SK-N-SH (cell line): Measurements from ENCODE around the gene GPR132. TPM values are rescaled to one million over a fixed set of nuclear protein-coding genes. Genes with fewer than 3 reads are reported as not detected.

Source experiments
- CTCF ChIA-PET: fragments of 300-600, 350-600 bp; formaldehyde crosslinking; extraction: SDS; loops from one replicate; lab custom pipeline; 2021; lab: Yijun Ruan, JAX
- POLR2A ChIA-PET: fragments of 350-600 bp; sonication (Branson Sonifier 250); formaldehyde crosslinking; extraction: SDS; loops from one replicate; lab custom pipeline; 2020; ENCODE audit warnings: antibody characterized with exemption, inconsistent platforms; lab: Yijun Ruan, JAX
- DNase-seq: peaks from one replicate; pipeline ENCODE4 v3.0.0; 2012
- H2AFZ ChIP-seq: fragments of 200-600 bp; sonication (generic); 2 replicates; pipeline ENCODE4 v1.8.1; 2016; ENCODE audit warnings: antibody characterized with exemption, mild to moderate bottlenecking, low read depth
- H3F3A ChIP-seq: fragments of 200-600 bp; sonication (generic); replicated peaks from 2 replicates; pipeline ENCODE3; 2016; ENCODE audit warnings: antibody characterized with exemption, mild to moderate bottlenecking; ENCODE audit not compliant: insufficient read depth
- H3K27ac ChIP-seq, 2 experiments: fragments of 200-500 bp in 1 of 2; fragments of 200-600 bp in 1 of 2; sonication (Bioruptor generic) in 1 of 2; sonication (generic), shearing (Covaris generic) in 1 of 2; 2 replicates each; pipeline versions ENCODE4 v1.5.1 to v1.6.1; 2014 to 2016; ENCODE audit warnings: low read depth in 2 of 2, inconsistent platforms in 1 of 2, low read length in 1 of 2, mild to moderate bottlenecking in 1 of 2, mixed read lengths in 1 of 2
- H3K27me3 ChIP-seq: fragments of 200-600 bp; sonication (generic), shearing (Covaris generic); 2 replicates; pipeline ENCODE4 v1.6.1; 2016; ENCODE audit warnings: mixed run types; ENCODE audit not compliant: insufficient read depth
- H3K36me3 ChIP-seq, 2 experiments: fragments of 200-500 bp in 1 of 2; fragments of 200-600 bp in 1 of 2; sonication (Bioruptor generic) in 1 of 2; sonication (generic) in 1 of 2; replicated peaks in 1 of 2; 2 replicates each; pipeline versions ENCODE3 to v1.5.1; 2014 to 2016; ENCODE audit warnings: low read length in 1 of 2, mild to moderate bottlenecking in 1 of 2; ENCODE audit not compliant: insufficient read depth in 2 of 2, control insufficient read depth in 1 of 2
- H3K4me1 ChIP-seq, 2 experiments: fragments of 200-500 bp in 1 of 2; fragments of 200-600 bp in 1 of 2; sonication (Bioruptor generic) in 1 of 2; sonication (generic), shearing (Covaris generic) in 1 of 2; 2 replicates each; pipeline versions ENCODE4 v1.5.1 to v1.6.1; 2014 to 2016; ENCODE audit warnings: low read depth in 1 of 2, low read length in 1 of 2, mixed run types in 1 of 2; ENCODE audit not compliant: insufficient read depth in 2 of 2, control insufficient read depth in 1 of 2
- H3K4me2 ChIP-seq: fragments of 200-600 bp; sonication (generic), shearing (Covaris generic); 2 replicates; pipeline ENCODE4 v1.6.1; 2017; ENCODE audit warnings: mixed run types
- H3K4me3 ChIP-seq, 2 experiments: fragments of 200-500 bp in 1 of 2; fragments of 200-600 bp in 1 of 2; sonication (Bioruptor generic) in 1 of 2; sonication (generic), shearing (Covaris generic) in 1 of 2; 2 replicates each; pipeline versions ENCODE4 v1.5.1 to v1.8.1; 2014 to 2016; ENCODE audit warnings: low read depth in 2 of 2, inconsistent platforms in 1 of 2, low read length in 1 of 2, mild to moderate bottlenecking in 1 of 2, mixed read lengths in 1 of 2, moderate library complexity in 1 of 2
- H3K79me2 ChIP-seq: fragments of 200-600 bp; sonication (generic); 2 replicates; pipeline ENCODE4 v1.8.1; 2017; ENCODE audit warnings: mild to moderate bottlenecking; ENCODE audit not compliant: insufficient read depth
- H3K9ac ChIP-seq: fragments of 200-600 bp; sonication (generic); 2 replicates; pipeline ENCODE4 v1.6.1; 2017; ENCODE audit warnings: mixed run types
- H3K9me2 ChIP-seq: fragments of 200-600 bp; sonication (generic); 2 replicates; pipeline ENCODE4 v1.6.1; 2017; ENCODE audit warnings: mixed run types
- H3K9me3 ChIP-seq: fragments of 200-600 bp; sonication (generic); 2 replicates; pipeline ENCODE4 v1.6.1; 2017; ENCODE audit warnings: mixed run types, mild to moderate bottlenecking, moderate library complexity
- H4K20me1 ChIP-seq: fragments of 200-600 bp; sonication (generic); 2 replicates; pipeline ENCODE4 v1.6.1; 2017; ENCODE audit warnings: mild to moderate bottlenecking, mixed run types; ENCODE audit not compliant: insufficient read depth
- CHD2 ChIP-seq: fragments of 150-350 bp; IDR thresholded peaks from 2 replicates; pipeline ENCODE4 v1.6.1; 2018; ENCODE audit warnings: low read length; ENCODE audit not compliant: partially characterized antibody
- FOSL2 ChIP-seq: IDR thresholded peaks from 2 replicates; pipeline ENCODE4 v1.4.0; 2012; ENCODE audit warnings: low read depth, mild to moderate bottlenecking, moderate library complexity, borderline replicate concordance
- GABPA ChIP-seq: IDR thresholded peaks from 2 replicates; pipeline ENCODE4 v1.4.0; 2012; ENCODE audit warnings: low read depth, mild to moderate bottlenecking
- JUND ChIP-seq: IDR thresholded peaks from 2 replicates; pipeline ENCODE4 v1.4.0; 2012
- MEF2A ChIP-seq: IDR thresholded peaks from 2 replicates; pipeline ENCODE4 v1.4.0; 2012; ENCODE audit warnings: low read depth, borderline replicate concordance
- MXI1 ChIP-seq: IDR thresholded peaks from 2 replicates; pipeline ENCODE4 v1.6.1; 2012; ENCODE audit warnings: mild to moderate bottlenecking, low read depth, low read length, improper control_type of control experiment
- NFIC ChIP-seq: IDR thresholded peaks from 2 replicates; pipeline ENCODE4 v1.4.0; 2012; ENCODE audit warnings: borderline replicate concordance
- NRF1 ChIP-seq: IDR thresholded peaks from 2 replicates; pipeline ENCODE4 v1.6.1; 2012; ENCODE audit warnings: low read depth, mild to moderate bottlenecking, low read length
- RFX5 ChIP-seq: IDR thresholded peaks from 2 replicates; pipeline ENCODE4 v1.6.1; 2012; ENCODE audit warnings: mild to moderate bottlenecking, improper control_type of control experiment, low read length
- SMC3 ChIP-seq: IDR thresholded peaks from 2 replicates; pipeline ENCODE4 v1.6.1; 2012; ENCODE audit warnings: low read depth, low read length, improper control_type of control experiment
- TAF1 ChIP-seq: IDR thresholded peaks from 2 replicates; pipeline ENCODE4 v1.6.1; 2012; ENCODE audit warnings: low read depth, mild to moderate bottlenecking, low read length, moderate library complexity, borderline replicate concordance
- TCF12 ChIP-seq: IDR thresholded peaks from 2 replicates; pipeline ENCODE4 v1.4.0; 2012
- WGBS: methylation state at CpG from one replicate; pipeline ENCODE4 v1.1.6; 2017; ENCODE audit warnings: low lambda C conversion rate; 5-methylcytosine and 5-hydroxymethylcytosine counted together
- polyA plus RNA-seq, 3 experiments: library from polyadenylated mRNA; depleted of rRNA; stranded (reverse); fragments of >200 nt; gene quantifications; 2 replicates each; pipeline ENCODE4 v1.2.3, GENCODE V29; 2012
- TF ChIP-seq, protein P1 (sequence below): IDR thresholded peaks from 2 replicates; pipeline ENCODE4; 2012
- TF ChIP-seq, protein P2 (sequence below): fragments of 200-600 bp; sonication (generic); IDR thresholded peaks from 2 replicates; pipeline ENCODE4 v1.6.1; 2017; ENCODE audit warnings: antibody characterized with exemption, mild to moderate bottlenecking, moderate library complexity
- TF ChIP-seq, protein P3 (sequence below): IDR thresholded peaks from 2 replicates; pipeline ENCODE4 v1.4.0; 2012; ENCODE audit warnings: low read depth, borderline replicate concordance
- TF ChIP-seq, protein P4 (sequence below): IDR thresholded peaks from 2 replicates; pipeline ENCODE4 v1.4.0; 2012; ENCODE audit warnings: low read depth, borderline replicate concordance
- TF ChIP-seq, protein P5 (sequence below): IDR thresholded peaks from 2 replicates; pipeline ENCODE4 v1.4.0; 2012; ENCODE audit warnings: low read depth

The GPR132 gene
- polyA plus RNA-seq, 1 of the 3 experiments (the other 2 are of a cell fraction), result not detected

DNA sequence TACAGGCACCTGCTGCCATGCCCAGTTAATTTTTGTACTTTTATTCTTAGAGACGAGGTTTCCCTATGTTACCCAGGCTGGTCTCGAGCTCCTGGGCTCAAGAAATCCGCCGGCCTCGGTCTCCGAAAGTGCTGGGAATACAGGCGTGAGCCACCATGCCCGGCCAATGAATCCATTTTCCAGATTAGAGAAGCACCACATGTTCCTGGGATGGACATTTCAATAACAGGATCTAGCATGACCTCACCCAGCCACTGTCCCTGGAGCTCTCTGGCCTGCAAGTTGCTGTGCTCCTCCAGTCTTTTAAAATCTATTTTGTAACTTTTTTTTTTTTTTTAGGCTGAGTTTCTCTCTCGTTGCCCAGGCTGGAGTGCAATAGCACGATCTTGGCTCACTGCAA is 2.2 kb downstream of the GPR132 start:
- Histone ChIP-seq H3K27me3 (no peaks in the 10 kb centered on the region), H3F3A (no peaks in the 10 kb centered on the region), H3K79me2 (no peaks in the 10 kb centered on the region), H4K20me1 (no peaks in the 10 kb centered on the region), H3K9me3 (no peaks in the 10 kb centered on the region), H3K4me2 (no peak overlapping the region), H2AFZ (no peak overlapping the region), H3K9ac (no peak overlapping the region), H3K36me3 (no peaks in the 10 kb centered on the region), H3K4me1 (no peaks in the 10 kb centered on the region; a peak in 1 of 4 replicates), H3K9me2 (no peaks in the 10 kb centered on the region), H3K27ac (no peak overlapping the region), H3K4me3 (no peak overlapping the region)
- DNase-seq, result no peak
- ChIA-PET CTCF (interaction anchor here (2.6 kb wide), 1 partner anchor 27 kb away, joined by 12 read pairs; no protein-coding TSS in a partner anchor), POLR2A (no interaction called here)
- TF ChIP-seq MXI1, result no peak
- TF ChIP-seq TAF1, result no peak
- TF ChIP-seq FOSL2, result no peak
- TF ChIP-seq, protein P1, sequence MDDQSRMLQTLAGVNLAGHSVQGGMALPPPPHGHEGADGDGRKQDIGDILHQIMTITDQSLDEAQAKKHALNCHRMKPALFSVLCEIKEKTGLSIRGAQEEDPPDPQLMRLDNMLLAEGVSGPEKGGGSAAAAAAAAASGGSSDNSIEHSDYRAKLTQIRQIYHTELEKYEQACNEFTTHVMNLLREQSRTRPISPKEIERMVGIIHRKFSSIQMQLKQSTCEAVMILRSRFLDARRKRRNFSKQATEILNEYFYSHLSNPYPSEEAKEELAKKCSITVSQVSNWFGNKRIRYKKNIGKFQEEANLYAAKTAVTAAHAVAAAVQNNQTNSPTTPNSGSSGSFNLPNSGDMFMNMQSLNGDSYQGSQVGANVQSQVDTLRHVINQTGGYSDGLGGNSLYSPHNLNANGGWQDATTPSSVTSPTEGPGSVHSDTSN, result no peak
- TF ChIP-seq, protein P2, sequence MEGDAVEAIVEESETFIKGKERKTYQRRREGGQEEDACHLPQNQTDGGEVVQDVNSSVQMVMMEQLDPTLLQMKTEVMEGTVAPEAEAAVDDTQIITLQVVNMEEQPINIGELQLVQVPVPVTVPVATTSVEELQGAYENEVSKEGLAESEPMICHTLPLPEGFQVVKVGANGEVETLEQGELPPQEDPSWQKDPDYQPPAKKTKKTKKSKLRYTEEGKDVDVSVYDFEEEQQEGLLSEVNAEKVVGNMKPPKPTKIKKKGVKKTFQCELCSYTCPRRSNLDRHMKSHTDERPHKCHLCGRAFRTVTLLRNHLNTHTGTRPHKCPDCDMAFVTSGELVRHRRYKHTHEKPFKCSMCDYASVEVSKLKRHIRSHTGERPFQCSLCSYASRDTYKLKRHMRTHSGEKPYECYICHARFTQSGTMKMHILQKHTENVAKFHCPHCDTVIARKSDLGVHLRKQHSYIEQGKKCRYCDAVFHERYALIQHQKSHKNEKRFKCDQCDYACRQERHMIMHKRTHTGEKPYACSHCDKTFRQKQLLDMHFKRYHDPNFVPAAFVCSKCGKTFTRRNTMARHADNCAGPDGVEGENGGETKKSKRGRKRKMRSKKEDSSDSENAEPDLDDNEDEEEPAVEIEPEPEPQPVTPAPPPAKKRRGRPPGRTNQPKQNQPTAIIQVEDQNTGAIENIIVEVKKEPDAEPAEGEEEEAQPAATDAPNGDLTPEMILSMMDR, result no peak
- no peak for TF ChIP-seq SMC3
- no peak for TF ChIP-seq MEF2A
- 67% methylated on average over 10 of the region's 10 CpGs for WGBS

DNA sequence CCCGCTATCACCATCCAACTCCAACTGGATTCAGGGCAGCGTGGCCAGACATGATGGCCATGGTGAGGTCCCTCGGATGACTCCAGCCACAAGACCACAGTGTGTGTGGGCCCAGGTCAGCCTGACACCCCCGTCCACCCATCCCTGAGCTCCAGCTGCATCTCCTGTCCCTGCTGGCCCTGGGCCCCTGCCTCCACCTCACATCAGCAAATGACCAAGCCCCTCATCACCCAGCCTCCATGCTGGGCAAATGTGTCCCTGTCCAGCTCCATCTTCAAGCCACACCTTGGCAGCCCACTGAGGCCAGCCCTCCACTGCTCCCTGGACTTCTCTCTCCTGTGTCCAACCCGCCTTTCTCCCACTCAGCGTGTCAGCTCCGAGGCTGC is 3.2 kb downstream of the GPR132 start:
- TF ChIP-seq NFIC (no peak), JUND (no peak), CHD2 (no peak), GABPA (no peak), RFX5 (no peak), TCF12 (no peak), NRF1 (no peak)
- TF ChIP-seq, protein P3, sequence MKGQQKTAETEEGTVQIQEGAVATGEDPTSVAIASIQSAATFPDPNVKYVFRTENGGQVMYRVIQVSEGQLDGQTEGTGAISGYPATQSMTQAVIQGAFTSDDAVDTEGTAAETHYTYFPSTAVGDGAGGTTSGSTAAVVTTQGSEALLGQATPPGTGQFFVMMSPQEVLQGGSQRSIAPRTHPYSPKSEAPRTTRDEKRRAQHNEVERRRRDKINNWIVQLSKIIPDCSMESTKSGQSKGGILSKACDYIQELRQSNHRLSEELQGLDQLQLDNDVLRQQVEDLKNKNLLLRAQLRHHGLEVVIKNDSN, result no peak
- TF ChIP-seq, protein P4, sequence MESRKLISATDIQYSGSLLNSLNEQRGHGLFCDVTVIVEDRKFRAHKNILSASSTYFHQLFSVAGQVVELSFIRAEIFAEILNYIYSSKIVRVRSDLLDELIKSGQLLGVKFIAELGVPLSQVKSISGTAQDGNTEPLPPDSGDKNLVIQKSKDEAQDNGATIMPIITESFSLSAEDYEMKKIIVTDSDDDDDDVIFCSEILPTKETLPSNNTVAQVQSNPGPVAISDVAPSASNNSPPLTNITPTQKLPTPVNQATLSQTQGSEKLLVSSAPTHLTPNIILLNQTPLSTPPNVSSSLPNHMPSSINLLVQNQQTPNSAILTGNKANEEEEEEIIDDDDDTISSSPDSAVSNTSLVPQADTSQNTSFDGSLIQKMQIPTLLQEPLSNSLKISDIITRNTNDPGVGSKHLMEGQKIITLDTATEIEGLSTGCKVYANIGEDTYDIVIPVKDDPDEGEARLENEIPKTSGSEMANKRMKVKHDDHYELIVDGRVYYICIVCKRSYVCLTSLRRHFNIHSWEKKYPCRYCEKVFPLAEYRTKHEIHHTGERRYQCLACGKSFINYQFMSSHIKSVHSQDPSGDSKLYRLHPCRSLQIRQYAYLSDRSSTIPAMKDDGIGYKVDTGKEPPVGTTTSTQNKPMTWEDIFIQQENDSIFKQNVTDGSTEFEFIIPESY, result no peak
- TF ChIP-seq, protein P5, sequence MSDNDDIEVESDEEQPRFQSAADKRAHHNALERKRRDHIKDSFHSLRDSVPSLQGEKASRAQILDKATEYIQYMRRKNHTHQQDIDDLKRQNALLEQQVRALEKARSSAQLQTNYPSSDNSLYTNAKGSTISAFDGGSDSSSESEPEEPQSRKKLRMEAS, result no peak
- POLR2A ChIA-PET, result no interaction called here
- no peak overlapping the region for H3K9ac ChIP-seq
- no peaks in the 10 kb centered on the region for H3K9me2 ChIP-seq
- H4K20me1 ChIP-seq, result no peaks in the 10 kb centered on the region
- H3F3A ChIP-seq, result no peaks in the 10 kb centered on the region
- H3K4me1 ChIP-seq, result no peaks in the 10 kb centered on the region; a peak in 1 of 4 replicates
- no peak overlapping the region for H3K4me3 ChIP-seq
- no peak for DNase-seq
- H3K27ac ChIP-seq, result no peak overlapping the region
- 79% methylated on average over 4 of the region's 7 CpGs for whole genome bisulfite sequencing
- no peak overlapping the region for H3K4me2 ChIP-seq
- CTCF ChIA-PET, result interaction anchor here (2.6 to 9.5 kb wide), 3 partner anchors 16 to 86 kb away, joined by 12 to 81 read pairs (median 27); no protein-coding TSS in a partner anchor
- H3K36me3 ChIP-seq, result no peaks in the 10 kb centered on the region
- H2AFZ ChIP-seq, result no peak overlapping the region
- no peaks in the 10 kb centered on the region for H3K79me2 ChIP-seq
- no peaks in the 10 kb centered on the region for H3K27me3 ChIP-seq
- no peaks in the 10 kb centered on the region for H3K9me3 ChIP-seq
